ENCODE measurements around the gene C14orf39.
"Not testable (repeated sequence)": the region's sequence is repeated elsewhere in the genome, so short reads cannot be mapped to it uniquely, and the experiment has no call there.

C14orf39 gene

DNA sequence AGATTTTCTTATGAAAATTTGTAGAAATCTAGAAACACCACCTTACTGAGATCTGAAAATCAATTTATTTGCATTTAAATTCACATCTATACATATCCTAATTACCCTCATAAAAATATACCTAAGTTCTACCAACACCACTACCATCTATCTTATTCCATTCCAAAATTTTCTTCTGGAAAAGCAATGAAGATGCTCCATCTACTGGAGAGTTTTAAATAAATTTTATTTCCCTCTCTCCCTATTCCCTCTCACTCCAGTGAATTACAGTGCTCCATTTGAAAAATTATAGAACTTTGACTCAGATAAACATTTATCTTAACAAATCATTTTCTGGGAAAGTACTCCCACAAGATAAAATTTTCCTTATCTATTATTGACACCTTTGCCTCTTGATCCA lies 2.3 kb upstream of the C14orf39 start:
- no peak for DNase-seq

DNA sequence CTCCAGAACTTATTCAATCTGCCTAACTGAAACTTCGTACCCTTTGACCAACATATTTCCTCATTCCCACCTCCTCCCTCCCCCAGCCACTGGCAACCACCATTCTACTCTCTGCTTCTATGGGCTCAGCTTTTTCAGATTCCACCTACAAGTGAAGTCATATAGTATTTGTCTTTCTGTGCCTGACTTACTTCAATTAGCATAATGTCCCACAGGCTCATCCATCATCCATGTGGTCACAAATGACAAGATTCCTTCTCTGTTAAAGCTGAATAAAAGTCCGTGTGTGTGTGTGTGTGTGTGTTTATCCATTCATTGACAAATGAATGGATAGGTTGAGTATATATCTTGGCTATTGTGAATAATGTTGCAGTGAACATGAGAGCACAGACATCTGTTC lies 1.3 kb upstream of the C14orf39 start:
- DNase-seq, result no peak

DNA sequence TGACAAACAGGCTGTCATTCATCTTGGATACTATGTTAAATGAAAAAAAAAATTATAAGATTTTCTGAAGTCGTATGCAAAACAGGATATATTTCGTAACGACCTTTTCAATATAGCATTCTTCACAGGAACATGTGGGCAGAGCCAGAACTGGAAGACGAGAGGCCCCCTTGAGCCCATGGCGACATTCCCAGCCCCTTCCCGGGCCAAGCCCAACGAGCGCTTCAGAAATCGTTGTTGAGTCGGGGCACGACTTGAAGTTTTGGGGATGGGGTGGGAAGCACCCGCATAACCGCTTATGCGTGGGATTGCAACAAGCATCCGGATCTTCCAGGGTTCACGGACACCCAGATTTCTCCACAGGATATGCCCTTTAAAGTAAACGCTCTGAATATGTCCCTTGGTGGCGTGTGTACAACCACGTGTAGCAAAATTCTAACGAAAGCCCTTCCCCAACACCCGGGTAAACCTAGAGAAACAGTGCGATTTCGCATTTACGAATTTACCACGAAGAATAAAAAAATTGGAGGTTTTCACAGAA lies 736 bp downstream of the C14orf39 start:
- DNase-seq, result no peak

DNA sequence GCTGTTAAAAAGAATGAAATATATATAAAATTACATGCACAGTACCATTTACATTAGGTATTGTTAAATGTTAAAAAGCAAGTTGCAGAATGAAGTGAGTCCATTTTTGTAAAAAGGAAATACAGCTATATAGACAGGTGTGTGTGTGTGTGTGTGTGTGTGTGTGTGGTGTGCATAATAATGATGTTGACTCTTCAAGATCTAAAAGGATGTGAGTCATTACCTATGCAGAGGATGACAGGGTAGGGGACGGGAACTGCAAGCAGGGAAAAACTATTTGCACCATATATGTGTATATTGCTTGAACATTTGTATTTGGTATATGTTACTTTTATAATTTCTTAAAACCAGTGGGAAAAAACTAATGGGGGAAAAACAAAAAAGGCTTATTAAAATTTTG lies 3.1 kb downstream of the C14orf39 start:
- DNase-seq, result no peak

DNA sequence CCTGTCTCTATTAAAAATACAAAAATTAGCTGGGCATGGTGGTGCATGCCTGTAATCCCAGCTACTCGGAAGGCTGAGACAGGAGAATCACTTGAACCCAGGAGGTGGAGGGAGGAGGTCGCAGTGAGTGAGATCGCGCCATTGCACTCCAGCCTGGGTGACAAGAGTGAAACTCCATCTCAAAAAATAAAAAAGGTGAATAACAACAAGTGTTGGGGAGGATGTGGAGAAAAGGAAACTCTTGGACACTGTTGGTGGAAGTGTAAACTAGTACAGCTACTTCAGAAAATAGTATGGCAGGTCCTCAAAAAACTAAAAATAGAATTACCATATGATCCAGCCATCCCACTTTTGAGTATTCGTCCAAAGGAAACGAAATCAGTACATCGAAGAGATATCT lies 5.6 kb downstream of the C14orf39 start:
- not testable (repeated sequence) for DNase-seq

DNA sequence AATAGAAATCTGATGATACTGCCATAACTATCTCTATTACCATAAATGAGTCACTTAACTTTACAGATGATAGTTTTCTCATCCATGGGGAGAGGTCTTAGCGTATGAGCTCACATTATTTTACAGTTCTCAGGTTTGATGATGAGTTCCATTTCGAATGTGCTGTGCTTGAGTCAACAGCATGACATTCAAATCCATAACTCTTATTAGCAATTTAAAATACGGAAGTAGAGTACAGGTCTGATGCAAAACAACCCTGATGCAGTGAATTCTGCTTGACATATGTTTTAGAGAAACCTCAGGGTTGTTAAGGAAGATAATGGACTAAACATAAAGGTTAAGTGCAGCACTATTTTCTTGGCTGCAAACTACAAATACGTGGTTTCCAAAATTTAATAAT lies 30.0 kb downstream of the C14orf39 start:
- no peak for DNase-seq

DNA sequence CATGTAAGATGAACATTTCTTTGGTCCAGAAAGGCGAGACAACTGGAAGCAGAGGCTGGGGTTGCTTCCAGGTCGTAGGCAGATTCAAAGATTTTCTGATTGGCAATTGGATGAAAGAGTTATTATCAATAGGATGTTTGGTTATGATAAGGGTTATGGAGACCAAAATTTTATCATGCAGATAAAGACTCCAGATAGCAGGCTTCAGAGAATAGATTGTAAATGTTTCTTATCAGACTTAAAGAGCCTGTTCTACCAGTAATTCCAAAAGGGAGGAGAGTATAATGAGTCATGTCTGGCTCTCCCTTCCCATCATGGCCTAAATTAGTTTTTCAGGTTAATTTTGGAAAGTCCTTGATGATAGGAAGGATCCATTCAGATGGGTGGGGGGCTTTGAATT lies 55.6 kb downstream of the C14orf39 start:
- no peak for DNase-seq

DNA sequence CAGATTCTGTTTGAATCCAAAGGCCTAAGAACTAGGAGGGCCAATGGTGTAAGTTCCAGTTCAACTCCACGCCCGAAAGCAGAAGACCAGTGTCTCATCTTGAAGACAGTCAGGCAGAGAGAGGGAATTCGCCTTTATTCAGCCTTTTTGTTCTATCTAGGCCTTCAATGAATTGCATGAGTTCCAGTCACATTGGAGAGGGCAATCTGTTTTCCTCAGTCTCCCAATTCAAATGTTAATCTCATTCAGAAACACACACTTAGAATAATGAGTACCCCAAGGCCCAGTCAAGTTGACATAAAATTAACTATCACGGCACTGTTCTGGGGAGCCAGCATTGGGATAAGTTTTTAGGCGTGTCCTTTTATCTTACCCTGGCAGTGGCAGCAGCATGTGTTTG lies 65.8 kb downstream of the C14orf39 start:
- peak; percentile 5 for DNase-seq

DNA sequence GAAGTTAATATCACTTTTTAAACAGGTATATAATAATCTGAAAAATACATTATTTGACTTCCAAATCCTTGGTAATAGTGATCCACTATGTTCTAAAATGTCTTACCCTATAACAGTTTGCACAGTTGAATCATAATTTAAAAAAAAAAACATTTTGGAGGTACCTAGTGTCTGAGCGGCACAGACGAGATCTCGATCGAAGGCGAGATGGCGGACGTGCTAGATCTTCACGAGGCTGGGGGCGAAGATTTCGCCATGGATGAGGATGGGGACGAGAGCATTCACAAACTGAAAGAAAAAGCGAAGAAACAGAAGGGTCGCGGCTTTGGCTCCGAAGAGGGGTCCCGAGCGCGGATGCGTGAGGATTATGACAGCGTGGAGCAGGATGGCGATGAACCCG lies 88.3 kb downstream of the C14orf39 start:
- DNase-seq, result not testable (repeated sequence)

DNA sequence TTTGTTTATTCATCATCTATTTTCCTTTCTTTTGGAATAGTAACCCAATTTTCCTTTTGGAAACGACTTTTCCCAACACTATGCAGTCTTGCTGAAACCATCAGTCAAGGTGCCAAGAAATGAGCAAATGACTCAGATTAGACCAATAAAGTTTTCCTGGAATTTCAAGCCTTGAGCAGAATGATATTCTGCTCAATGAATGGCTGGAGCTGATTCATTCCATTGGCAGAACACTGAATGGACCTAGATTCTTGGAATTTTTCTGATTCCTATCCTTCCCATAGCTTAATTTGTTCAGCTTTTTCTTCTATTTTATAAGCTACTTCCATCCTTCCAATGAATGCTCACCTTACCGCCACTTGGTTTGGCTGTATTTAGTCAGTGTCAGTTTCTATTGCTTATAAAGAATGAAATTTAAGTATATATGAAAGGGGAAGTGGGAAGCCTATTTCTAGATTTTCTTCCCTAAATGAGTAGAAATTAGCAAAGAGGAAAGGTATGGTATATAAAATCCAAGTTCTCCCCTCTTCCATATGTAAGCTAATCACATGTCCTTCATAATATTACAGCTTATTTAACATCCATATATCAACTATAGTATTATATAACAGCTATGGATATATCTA lies 89.0 kb downstream of the C14orf39 start:
- DNase-seq, result no peak

Data from hematopoietic multipotent progenitor cell treated with erythropoietin and hydrocortisone succinate and interleukin-3 and kit ligand, for 6 days (in vitro differentiated cells).